Activated naive CD8-positive, alpha-beta T cell (primary cell): ENCODE results near the gene AKIP1.

Experiments used
- H3K27ac Mint-ChIP-seq: one replicate; pipeline ENCODE4 v1.8.0; 2021; ENCODE audit warnings: mixed read lengths
- H3K27me3 Mint-ChIP-seq: one replicate; pipeline ENCODE4 v1.8.0; 2021; ENCODE audit warnings: mixed read lengths
- H3K36me3 Mint-ChIP-seq: one replicate; pipeline ENCODE4 v1.8.0; 2021; ENCODE audit warnings: mixed read lengths
- H3K4me1 Mint-ChIP-seq: one replicate; pipeline ENCODE4 v1.8.0; 2021; ENCODE audit warnings: low read depth, mixed read lengths
- H3K4me3 Mint-ChIP-seq: one replicate; pipeline ENCODE4 v1.8.0; 2021; ENCODE audit warnings: mild to moderate bottlenecking, mixed read lengths
- H3K9me3 Mint-ChIP-seq: one replicate; pipeline ENCODE4 v1.8.0; 2021; ENCODE audit warnings: low read depth, mixed read lengths

AKIP1 gene

GRCh38 chr11:8963569-8964323 lies 52.8 kb downstream of the AKIP1 start:
- H3K36me3 Mint-ChIP-seq: peaks cover 3% of the 10 kb centered on the region
- peak overlapping the region; percentile 99 for H3K4me3 Mint-ChIP-seq
- H3K4me1 Mint-ChIP-seq: peaks cover 36% of the 10 kb centered on the region
- H3K27ac Mint-ChIP-seq: peak overlapping the region; percentile 93
- H3K9me3 Mint-ChIP-seq: no peaks in the 10 kb centered on the region
- no peaks in the 10 kb centered on the region for H3K27me3 Mint-ChIP-seq

- Mint-ChIP-seq H3K27ac (peak within 1 kb of the TSS; percentile 93), H3K27me3 (no peaks in the 10 kb centered on the region), H3K4me3 (peak within 1 kb of the TSS; percentile 99), H3K9me3 (no peaks in the 10 kb centered on the region), H3K36me3 (peaks cover 3% of the 10 kb centered on the region), H3K4me1 (peaks cover 32% of the 10 kb centered on the region)
Observed at GRCh38 chr11:8964324-8965320, 53.6 kb downstream of the AKIP1 start, which contains the start of gene TMEM9B. Gene TMEM9B, minus strand, starts transcription at chr11:8964442. Its CDS starts 129 bp downstream, at chr11:8964313.

- H3K9me3 Mint-ChIP-seq: no peaks in the 10 kb centered on the region
- H3K27me3 Mint-ChIP-seq: no peaks in the 10 kb centered on the region
- no peak overlapping the region for H3K4me3 Mint-ChIP-seq
- H3K27ac Mint-ChIP-seq: no peak overlapping the region
- peaks cover 3% of the 10 kb centered on the region for H3K36me3 Mint-ChIP-seq
- peaks cover 21% of the 10 kb centered on the region for H3K4me1 Mint-ChIP-seq
Observed at GRCh38 chr11:8967184-8967583, 56.2 kb downstream of the AKIP1 start.
